K562 (cell line): ENCODE measurements around the gene HOXB5. TPM values are rescaled to one million over a fixed set of nuclear protein-coding genes. Genes with fewer than 3 reads are reported as not detected.
A peak's percentile ranks its signal among the peaks of the same experiment; 100 is the strongest.

ENCODE experiments used
- ARHGAP35 ChIP-seq: fragments of 450-650 bp; IDR thresholded peaks from 2 replicates; pipeline ENCODE4 v1.6.1; 2018; ENCODE audit not compliant: partially characterized antibody
- CBFB ChIP-seq: sonication (generic); formaldehyde crosslinking; IDR thresholded peaks from 2 replicates; pipeline ENCODE4 v1.4.0; 2020; ENCODE audit warnings: mild to moderate bottlenecking, missing genetic modification reagents
- MYBL2 ChIP-seq, 2 experiments: fragments of 450-650 bp in 1 of 2; sonication (generic) in 1 of 2; formaldehyde crosslinking in 1 of 2; IDR thresholded peaks; 2 replicates each; pipeline versions ENCODE4 v1.6.1 to v1.8.1; 2017 to 2022; ENCODE audit warnings: borderline replicate concordance in 1 of 2, inconsistent platforms in 1 of 2, low read depth in 1 of 2, mild to moderate bottlenecking in 1 of 2, missing genetic modification reagents in 1 of 2, moderate library complexity in 1 of 2
- OTX1 ChIP-seq: fragments of 450-650 bp; formaldehyde crosslinking; IDR thresholded peaks from 2 replicates; pipeline ENCODE4 v1.4.0; 2022; ENCODE audit warnings: mild to moderate bottlenecking
- SFPQ ChIP-seq: fragments of 200-400 bp; formaldehyde crosslinking; IDR thresholded peaks from 2 replicates; pipeline ENCODE4 v1.6.1; 2017; ENCODE audit warnings: mild to moderate bottlenecking, low read depth, low read length, moderate library complexity
- SMC3 ChIP-seq: conservative IDR thresholded peaks from 2 replicates; pipeline ENCODE4 v1.6.1; 2011; ENCODE audit warnings: low read depth, low read length, improper control_type of control experiment; ENCODE audit not compliant: insufficient read depth
- SOX6 ChIP-seq: fragments of 450-650 bp; IDR thresholded peaks from 2 replicates; pipeline ENCODE4 v1.6.1; 2014; ENCODE audit warnings: mild to moderate bottlenecking
- TSHZ1 ChIP-seq: fragments of 250-450 bp; sonication (Bioruptor Pico); IDR thresholded peaks from 2 replicates; pipeline ENCODE4 v1.4.0; 2020; ENCODE audit warnings: mild to moderate bottlenecking, moderate library complexity
- ZNF586 ChIP-seq: fragments of 450-650 bp; formaldehyde crosslinking; conservative IDR thresholded peaks from 2 replicates; pipeline ENCODE4 v1.4.0; 2020; ENCODE audit warnings: mild to moderate bottlenecking, moderate library complexity
- ZNF644 ChIP-seq: fragments of 200-800 bp; sonication (Bioruptor generic); IDR thresholded peaks from 2 replicates; pipeline ENCODE4 v1.6.1; 2016; ENCODE audit warnings: low read depth, missing genetic modification characterization, missing compliant biosample characterization
- polyA plus RNA-seq, 8 experiments: library from polyadenylated mRNA; depleted of rRNA in 4 of 8; stranded (reverse) in 5 of 8; unstranded in 3 of 8; fragments of >200 nt; fragmentation: Nextera tagmentation in 2 of 8; fragmentation: Illumina TruSeq in 1 of 8; extraction: Ambion mirVana in 2 of 8; extraction: Trizol in 1 of 8; gene quantifications; 2 replicates each; pipeline versions ENCODE4 v1.2.1 to v1.2.3, GENCODE V29; 2011 to 2014; ENCODE audit warnings: inconsistent platforms in 1 of 8, missing spikeins in 1 of 8
- total RNA-seq, 7 experiments: library from RNA; depleted of rRNA in 6 of 7; stranded (reverse); fragments of >200 nt in 6 of 7; fragmentation: Illumina TruSeq in 2 of 7; extraction: Trizol in 2 of 7; gene quantifications; 2 replicates each; pipeline versions ENCODE4 v1.2.1 to v1.2.3, GENCODE V29; 2011 to 2021; ENCODE audit warnings: low replicate concordance in 1 of 7
- TF ChIP-seq, protein P1 (sequence below): sonication (generic); formaldehyde crosslinking; IDR thresholded peaks from 2 replicates; pipeline ENCODE4 v1.8.0; 2022; ENCODE audit warnings: missing genetic modification reagents, mild to moderate bottlenecking, borderline replicate concordance
- TF ChIP-seq, protein P2 (sequence below): sonication (generic); formaldehyde crosslinking; IDR thresholded peaks from 2 replicates; pipeline ENCODE4 v1.8.1; 2023; ENCODE audit warnings: mild to moderate bottlenecking, missing genetic modification reagents
- TF ChIP-seq, protein P3 (sequence below): fragments of 450-650 bp; IDR thresholded peaks from 2 replicates; pipeline ENCODE4 v1.6.1; 2017; ENCODE audit warnings: mild to moderate bottlenecking, moderate library complexity

The HOXB5 gene
- total and polyA plus RNA-seq, 9 of the 15 experiments (the other 6 are each of a cell fraction or from before 2014, with no cell fraction given), result 0.24 to 2.7 (median 0.65) TPM

- TF ChIP-seq, protein P1, sequence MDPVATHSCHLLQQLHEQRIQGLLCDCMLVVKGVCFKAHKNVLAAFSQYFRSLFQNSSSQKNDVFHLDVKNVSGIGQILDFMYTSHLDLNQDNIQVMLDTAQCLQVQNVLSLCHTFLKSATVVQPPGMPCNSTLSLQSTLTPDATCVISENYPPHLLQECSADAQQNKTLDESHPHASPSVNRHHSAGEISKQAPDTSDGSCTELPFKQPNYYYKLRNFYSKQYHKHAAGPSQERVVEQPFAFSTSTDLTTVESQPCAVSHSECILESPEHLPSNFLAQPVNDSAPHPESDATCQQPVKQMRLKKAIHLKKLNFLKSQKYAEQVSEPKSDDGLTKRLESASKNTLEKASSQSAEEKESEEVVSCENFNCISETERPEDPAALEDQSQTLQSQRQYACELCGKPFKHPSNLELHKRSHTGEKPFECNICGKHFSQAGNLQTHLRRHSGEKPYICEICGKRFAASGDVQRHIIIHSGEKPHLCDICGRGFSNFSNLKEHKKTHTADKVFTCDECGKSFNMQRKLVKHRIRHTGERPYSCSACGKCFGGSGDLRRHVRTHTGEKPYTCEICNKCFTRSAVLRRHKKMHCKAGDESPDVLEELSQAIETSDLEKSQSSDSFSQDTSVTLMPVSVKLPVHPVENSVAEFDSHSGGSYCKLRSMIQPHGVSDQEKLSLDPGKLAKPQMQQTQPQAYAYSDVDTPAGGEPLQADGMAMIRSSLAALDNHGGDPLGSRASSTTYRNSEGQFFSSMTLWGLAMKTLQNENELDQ, result no peak
- TF ChIP-seq OTX1 (CRISPR knock-in tag) (0 out of 2 replicates have a peak, but pooled peaks have one; percentile 13), SOX6 (peak; percentile 81), ZNF586 (CRISPR knock-in tag) (no peak), SMC3 (no peak), ZNF644 (tag) (no peak), TSHZ1 (CRISPR knock-in tag) (no peak), CBFB (CRISPR knock-in tag) (no peak), MYBL2 (IDR thresholded peaks at IDR 0.05; ENCODE audit: low read depth) (no peak), MYBL2 (CRISPR knock-in tag; IDR thresholded peaks at IDR 0.05; ENCODE audit: borderline replicate concordance) (no peak), SFPQ (no peak), ARHGAP35 (no peak)
- TF ChIP-seq, protein P2, sequence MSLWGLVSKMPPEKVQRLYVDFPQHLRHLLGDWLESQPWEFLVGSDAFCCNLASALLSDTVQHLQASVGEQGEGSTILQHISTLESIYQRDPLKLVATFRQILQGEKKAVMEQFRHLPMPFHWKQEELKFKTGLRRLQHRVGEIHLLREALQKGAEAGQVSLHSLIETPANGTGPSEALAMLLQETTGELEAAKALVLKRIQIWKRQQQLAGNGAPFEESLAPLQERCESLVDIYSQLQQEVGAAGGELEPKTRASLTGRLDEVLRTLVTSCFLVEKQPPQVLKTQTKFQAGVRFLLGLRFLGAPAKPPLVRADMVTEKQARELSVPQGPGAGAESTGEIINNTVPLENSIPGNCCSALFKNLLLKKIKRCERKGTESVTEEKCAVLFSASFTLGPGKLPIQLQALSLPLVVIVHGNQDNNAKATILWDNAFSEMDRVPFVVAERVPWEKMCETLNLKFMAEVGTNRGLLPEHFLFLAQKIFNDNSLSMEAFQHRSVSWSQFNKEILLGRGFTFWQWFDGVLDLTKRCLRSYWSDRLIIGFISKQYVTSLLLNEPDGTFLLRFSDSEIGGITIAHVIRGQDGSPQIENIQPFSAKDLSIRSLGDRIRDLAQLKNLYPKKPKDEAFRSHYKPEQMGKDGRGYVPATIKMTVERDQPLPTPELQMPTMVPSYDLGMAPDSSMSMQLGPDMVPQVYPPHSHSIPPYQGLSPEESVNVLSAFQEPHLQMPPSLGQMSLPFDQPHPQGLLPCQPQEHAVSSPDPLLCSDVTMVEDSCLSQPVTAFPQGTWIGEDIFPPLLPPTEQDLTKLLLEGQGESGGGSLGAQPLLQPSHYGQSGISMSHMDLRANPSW, result no peak
- TF ChIP-seq, protein P3, sequence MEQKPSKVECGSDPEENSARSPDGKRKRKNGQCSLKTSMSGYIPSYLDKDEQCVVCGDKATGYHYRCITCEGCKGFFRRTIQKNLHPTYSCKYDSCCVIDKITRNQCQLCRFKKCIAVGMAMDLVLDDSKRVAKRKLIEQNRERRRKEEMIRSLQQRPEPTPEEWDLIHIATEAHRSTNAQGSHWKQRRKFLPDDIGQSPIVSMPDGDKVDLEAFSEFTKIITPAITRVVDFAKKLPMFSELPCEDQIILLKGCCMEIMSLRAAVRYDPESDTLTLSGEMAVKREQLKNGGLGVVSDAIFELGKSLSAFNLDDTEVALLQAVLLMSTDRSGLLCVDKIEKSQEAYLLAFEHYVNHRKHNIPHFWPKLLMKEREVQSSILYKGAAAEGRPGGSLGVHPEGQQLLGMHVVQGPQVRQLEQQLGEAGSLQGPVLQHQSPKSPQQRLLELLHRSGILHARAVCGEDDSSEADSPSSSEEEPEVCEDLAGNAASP, result no peak
Observed at GRCh38 chr17:48546924-48547807, 46.4 kb downstream of the HOXB5 start (continued).
